HG03354 (cell line): ENCODE results near the gene ABCF2.

Experiments
- ATAC-seq: cut with Tn5 transposase; IDR thresholded peaks from one replicate; pipeline ENCODE4 v1.9.1; 2021; ENCODE audit warnings: mild to moderate bottlenecking; ENCODE audit not compliant: unreplicated experiment, poor library complexity, severe bottlenecking

ABCF2 gene

DNA sequence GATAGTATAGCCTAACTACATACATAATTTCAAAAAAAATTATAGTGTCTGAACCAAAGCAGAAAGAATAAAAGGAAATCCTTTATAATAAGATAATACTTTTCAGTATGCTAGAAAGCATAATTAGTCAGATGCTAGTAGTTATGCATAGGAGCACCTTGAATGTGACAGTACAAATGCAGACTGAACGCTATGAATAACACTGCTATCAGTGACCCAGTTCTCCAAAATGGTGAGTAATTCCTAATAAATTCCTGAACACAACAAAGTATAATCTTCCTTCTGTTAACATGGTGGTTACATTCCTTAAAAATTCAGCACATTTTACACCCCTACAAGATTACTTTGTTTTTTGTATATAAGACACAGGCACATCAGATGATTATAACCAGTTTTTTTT is 4.1 kb upstream of the ABCF2 start:
- ATAC-seq: no peak

DNA sequence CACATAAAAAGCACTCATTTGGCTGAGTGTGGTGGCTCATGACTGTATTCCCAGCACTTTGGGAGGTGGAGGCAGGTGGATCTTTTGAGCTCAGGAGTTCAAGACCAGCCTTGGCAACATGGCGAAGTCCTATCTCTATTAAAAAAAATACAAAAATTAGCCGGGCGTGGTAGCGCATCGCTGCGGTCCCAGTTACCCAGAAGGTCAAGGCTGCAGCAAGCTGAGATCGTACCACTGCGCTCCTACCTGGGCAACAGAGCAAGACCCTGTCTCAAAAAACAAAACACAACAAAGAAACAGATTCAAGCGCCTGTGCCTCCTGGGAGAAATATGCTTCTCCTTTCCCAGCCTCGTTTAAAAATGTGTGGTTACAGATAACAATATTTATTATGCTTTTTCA is 2.2 kb upstream of the ABCF2 start:
- no peak for ATAC-seq

DNA sequence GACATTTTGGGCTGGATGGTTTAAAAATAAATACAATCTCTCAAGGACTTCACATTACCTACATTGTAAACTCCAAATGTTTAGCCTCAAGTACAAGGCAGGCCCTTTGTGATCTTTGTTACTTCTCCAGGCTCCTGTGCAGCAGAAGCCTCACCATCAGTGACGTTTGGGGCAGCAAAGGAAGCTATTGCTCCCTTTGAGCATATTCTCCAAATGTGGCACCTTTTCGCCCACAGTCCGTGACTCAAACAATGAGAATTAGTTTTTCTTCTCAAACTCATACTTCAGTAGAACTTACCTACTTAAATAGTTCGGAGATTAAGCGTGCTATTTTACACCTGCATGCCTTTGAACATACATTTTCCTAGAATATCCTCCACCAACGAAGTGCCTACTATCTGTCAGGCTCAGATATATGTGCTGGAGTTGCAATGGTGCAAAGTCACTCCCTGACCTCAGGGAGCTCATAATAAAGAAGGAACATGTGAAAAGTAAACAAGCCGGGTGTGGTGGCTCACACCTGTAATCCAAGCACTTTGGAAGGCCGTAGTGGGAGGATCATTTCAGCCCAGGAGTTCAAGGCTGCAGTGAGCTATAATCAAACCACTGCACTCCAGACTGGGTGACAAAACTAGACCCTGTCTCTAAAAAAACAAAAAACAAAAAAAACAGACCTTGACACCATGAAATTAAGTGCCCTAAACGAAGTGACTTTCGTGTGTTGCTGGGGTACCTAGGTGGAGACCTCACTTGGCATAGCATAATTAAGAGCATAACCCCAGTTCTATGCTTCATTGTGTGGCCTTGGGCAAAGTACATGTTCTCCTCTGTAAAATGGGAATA is 1.2 kb upstream of the ABCF2 start:
- ATAC-seq: no peak

DNA sequence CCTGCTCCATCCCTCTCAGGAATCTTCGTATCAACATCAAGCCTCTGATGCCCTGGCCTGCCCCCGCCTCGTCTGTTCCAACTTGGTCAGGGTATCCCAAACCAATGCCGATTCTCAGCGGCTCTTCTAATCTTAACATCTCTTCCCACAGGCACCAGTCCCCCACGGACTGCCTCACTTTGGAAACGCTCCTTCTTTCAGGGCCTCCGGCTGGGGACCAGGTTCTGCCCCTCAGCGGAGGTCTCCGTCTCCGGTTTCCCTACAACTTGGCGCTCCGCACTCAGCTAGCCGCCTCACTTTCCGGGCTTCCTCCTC is 488 bp downstream of the ABCF2 start:
- ATAC-seq: peak; percentile 12

DNA sequence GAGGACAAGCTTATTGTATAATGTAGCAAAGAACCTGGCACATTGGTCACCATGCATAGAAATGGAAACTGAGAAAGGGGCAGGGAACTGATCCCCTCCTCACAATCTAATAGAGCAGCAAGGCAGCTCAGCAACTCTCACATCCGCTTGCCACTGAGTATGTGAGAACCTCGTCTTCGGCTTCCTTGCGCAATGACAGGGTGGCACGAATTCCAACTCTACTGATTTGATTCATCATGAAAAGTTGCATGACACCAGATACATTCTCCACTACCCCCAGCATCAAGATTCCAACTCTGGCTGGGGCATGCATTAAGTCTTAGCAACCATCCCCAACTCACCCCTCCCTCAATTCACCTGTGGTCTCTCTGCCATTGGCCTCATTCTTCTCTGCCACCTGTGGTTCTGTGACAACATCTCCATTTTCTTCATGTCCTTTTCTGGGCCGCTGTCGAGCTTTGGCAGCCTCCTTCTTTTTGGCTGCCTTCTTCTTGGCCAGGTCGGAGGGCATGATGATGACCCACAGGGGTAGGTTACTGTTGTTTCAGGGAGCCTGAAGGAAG is 976 bp downstream of the ABCF2 start:
- ATAC-seq: no peak

DNA sequence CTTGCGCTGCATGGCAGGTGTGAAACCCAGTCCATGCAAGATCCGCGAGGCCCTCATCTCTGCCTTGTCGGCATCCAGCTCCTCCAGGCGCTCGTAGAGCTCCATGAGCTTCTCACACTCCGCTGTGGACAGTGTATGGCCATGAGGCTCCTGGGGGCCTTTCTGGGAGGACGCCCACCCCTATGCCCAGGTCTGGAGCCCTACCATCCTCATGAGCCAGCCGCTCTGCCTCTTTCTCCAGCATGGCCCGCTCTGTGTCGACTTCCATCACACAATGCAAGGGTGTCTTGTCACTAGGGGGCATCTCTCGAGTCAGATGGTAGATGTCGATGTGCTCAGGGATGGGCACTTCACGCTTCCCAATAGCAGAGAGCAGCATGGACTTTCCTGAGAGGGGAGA is 3.3 kb downstream of the ABCF2 start:
- no peak for ATAC-seq

DNA sequence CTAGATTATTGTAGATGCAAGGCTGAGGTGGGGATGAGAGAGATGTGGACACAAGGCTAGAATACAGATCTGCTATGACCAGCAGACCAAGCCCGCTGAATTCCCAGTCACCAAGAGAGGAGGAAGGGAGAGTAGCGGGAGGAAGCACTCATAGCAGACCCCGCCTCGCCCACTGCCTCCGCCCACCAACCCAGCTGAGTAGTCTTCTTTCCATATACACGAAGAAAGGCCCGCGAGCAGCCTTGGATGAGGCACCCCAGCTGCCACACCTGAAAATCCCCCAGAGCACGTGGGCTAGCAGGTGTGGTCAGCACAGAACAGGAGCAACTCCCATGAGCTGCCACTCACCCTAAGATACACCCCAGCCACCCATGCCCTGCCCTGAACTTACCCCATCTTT is 8.8 kb downstream of the ABCF2 start:
- no peak for ATAC-seq

DNA sequence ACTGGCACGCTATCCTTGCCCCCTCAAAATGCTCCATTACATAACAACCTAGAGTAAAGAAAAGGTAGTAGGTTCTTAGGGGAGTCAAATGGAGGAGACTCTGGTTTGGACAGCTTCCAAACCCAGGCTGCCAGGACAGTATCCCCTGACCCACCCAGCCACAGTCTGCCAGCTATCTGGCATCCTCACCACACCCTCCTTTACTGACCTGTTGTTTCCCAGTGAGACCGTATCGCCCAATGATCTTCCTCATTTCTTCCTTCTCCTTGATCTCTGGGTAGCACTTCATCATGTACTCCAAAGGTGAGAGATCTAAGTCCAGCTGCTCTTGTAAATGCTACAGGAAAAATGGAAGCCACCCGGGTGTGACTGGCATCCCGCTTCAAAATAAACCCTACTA is 11.6 kb downstream of the ABCF2 start:
- ATAC-seq: no peak

DNA sequence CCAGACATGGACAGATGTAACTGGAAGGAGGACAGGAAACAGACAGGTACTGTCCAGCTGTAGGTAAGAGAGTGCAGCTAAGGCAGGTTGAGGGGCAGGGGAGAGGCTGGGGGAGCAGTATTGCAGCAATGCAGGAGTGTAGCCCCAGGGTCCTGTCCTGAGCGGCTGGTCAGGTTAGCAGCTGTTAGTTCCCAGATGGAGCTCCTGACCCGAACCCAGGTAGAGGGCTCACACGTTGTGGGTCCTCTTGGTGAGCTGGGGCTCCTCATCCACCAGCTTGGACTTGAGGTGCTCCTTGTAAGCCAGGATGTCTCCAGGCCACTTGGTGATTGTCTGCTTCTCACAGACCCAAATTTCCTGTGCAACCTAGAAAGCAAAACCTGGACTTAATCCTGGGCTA is 13.2 kb downstream of the ABCF2 start:
- no peak for ATAC-seq

DNA sequence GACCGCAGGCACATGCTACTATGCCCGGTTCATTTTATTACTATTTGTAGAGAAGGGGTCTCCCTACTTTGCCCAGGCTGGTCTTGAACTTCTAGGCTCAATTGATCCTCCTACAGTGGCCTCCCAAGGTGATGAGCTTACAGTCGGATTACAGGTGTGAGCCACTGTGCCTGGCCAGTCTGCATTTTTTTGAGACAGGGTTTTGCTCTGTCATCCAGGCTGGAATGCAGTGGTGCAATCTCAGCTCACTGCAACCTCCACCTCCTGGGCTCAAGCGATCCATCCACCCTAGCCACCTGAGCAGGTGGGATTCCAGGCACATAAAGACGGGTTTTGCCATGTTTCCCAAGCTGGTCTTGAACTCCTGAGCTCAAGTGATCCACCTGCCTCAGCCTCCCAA is 14.4 kb downstream of the ABCF2 start:
- ATAC-seq: no peak

DNA sequence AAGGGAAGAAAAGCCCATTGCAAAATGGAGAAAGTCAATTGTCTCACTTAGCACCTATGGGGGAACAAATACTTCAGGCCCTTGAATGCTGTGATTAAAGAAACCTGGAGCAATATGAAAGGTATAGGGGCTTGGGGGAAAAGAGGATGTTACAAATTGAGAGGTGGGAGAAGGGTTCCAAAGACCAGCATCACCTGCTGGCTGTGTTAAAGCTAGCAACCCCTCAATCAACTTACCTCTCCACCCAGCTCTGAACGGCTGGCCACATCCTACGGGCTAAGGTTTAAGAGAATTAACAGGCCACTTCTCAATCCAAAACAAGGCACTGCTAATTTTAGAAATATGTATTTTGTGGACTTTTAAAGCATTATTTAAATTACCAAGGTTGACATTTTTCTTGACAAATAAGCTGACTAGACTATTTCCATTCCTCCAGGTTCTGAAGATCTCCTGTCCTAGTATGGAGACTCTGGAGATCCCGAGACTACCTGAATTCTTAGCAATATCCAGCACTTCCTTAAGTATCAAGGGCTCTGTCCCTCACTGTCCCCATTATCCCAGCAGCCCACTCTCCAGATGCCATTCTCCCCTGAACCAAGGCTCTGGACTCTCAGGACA is 15.7 kb downstream of the ABCF2 start:
- no peak for ATAC-seq

DNA sequence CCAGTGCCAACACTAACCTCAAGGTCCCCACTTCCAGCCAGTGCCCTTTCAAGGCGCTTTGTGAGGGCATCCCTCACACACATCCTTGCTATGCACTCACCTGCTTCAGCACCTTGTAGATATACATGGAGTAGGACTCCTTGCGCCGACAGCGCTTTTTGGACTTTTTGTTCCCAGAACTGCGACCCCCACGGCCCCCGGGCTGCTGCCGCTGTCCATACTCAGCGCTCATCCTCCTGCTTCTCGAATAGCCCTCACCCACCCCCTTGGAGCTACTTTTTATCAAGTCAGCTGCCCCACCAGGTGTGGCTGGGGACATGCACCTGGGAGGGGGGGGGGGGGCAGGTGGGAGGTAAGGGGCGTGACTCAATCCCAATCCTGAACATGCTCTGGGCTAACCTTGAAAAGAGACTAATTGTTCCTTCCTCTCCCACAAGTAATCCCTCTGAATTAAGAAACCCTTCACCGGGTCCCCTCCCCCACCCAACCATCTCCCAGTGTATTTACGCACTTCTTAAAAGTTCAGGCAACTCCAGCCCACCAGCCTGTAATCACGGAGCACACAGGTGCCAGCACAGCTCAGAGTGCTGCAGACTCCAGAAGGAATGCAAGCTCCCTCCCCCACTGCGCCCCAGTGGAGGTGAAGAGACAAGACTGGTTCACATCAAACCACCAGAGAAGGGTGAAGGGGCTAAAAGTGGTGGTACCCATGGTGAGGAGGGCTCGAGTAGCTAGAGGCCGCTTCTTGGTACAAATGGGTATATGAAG is 16.7 kb downstream of the ABCF2 start, which contains the start of gene H2BK1:
Gene H2BK1, minus strand, starts transcription at position 402 of the 768 bp plus-strand sequence. Its CDS starts 170 bp downstream, at position 232.
- no peak for ATAC-seq

DNA sequence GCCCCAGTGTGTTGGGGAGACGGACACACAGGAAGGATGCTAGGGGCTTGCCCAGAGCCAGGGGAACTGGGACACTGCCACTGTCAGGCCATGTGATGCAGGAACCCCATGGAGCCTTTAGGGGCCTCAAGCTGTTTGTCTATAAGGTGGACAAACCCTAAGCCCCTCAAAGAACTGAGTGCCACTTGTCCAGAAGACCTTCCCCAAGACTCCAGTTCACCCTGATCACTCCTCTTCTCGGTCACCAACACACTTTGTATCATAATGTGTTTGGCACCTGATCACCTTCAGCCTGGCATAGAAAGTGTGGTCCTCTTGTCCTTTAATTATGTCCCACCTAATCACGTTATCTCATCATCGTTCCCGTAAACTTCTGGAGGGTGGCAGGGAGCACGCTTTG is 17.4 kb downstream of the ABCF2 start:
- ATAC-seq: no peak

DNA sequence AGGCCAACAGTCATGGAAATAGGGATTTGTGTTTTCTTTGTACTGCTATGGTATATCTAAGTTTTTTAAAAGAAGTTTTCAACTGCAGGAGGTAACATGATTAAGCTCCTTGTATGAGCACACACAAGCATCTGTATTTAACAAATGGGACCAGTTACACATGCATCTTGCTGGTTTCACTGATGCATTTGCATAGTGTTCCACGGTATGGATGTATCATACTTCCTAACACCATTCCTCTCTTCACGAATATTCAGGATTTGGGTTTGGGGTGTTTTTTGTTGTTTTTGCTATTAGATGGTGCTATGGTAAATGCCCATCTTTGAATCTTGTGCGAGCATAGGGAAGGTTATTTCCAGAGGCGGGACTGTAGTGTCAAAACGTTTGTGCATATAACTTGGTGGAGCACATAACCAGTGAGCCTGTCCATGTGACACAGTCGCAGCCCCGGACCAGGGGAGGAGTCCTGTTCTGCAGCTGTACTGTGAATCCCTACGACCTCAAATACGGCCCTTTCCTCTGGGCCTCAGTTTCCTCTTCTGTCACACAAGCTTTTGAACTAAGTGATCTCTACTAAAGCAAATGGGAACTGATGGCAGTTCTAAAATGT is 18.6 kb downstream of the ABCF2 start:
- ATAC-seq: no peak

DNA sequence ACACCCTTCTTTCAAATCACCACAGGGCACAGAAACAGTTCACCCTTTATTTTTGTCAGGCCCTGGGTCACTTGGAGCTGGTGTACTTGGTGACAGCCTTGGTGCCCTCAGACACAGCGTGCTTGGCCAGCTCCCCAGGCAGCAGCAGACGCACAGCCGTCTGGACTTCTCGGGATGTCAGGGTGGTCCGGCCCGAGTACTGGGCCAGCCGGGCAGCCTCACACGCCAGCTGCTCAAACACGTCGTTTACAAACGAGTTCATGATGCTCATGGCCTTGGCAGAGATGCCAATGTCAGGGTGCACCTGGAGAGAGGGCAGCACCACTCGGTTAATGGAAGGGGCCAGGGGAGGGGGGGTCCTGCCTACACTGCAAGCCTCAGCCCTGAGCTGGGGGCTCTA is 19.2 kb downstream of the ABCF2 start:
- no peak for ATAC-seq

DNA sequence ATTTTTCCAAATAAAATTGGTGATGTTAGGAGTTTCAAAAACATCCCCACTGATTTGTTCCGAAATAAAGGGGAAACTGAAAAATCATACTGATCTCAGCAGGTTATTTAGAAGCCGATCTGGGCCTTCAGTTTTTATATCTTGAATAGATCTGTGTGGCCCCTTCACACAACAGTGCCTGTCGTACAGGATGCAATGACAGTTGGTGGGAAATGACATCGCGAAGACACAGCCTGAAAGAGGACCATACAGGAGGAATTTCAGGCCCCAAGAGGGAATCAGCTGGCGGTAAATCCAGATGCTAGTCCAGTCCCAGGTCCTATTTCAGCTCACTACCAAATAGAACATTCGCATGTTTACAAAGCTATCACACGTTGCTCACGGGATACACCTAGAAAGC is 19.7 kb downstream of the ABCF2 start:
- no peak for ATAC-seq

DNA sequence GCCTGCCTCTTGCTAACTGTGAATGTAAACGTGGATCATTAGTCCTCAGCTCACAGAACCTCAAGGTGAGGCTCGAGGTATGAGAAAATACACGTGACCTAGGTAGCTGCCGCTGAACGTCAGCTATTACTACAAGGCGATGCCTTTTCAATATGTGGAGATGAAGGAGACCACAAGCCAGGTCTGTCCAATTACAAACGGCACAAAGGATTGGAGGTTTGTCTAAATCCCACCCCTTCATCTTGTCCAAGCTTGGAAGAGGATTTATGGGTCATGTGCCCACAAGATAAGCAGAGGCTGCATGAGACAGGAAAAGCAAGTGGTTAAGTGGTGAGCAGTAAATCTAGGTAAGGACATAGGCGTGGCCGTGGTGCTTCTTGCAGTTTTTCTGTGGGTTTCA is 20.1 kb downstream of the ABCF2 start:
- ATAC-seq: no peak

DNA sequence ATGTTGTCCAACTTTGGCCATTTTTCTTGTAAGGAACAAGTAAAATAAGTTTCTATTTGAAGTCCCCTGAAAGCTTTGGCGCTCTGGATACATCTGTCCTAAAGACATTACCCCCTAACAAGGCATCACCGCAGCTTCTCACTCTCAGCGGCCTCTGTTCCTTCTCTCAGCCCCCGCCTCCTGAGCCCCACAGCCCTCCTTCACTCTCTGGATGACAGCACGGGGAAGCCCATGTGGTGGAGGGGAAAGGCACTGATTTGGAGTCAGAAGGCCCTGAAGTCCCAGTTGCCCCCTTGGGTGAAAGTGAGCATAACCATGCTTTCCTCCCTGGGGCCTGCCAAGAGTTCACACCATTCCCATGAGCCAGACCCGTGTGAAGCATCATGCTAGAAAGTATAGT is 21.3 kb downstream of the ABCF2 start:
- no peak for ATAC-seq

DNA sequence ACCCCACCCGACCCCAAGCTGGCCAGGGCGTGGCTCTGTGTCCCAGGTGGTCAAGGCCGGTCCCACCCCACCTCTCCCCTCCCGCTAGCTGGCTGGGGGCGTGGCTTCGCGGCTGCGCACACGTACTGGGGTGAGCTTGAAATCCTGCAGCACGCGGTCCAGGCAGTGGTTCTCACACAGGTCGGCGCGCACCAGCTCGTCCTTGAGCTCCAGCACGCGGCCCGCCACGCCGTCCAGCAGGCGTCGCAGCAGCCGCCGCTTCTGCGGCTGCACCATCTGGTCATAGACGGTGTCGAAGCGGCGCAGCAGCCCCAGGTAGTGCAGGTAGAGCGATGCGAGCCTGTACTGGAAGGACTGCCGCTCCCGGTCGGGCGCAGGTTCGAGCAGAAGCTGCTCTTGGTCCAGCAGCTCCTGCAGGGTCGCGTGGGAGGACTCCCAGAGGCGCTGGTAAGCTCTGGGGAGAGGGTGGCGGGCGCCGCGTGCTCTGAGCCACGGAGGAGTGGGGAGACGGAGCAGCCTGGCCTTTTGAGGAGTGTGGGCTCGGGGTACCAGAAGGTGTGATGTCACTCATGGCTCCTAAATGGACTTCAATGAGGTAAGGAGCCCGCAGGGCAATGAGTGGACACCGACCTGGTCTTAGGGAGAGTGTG is 22.5 kb downstream of the ABCF2 start:
- no peak for ATAC-seq

DNA sequence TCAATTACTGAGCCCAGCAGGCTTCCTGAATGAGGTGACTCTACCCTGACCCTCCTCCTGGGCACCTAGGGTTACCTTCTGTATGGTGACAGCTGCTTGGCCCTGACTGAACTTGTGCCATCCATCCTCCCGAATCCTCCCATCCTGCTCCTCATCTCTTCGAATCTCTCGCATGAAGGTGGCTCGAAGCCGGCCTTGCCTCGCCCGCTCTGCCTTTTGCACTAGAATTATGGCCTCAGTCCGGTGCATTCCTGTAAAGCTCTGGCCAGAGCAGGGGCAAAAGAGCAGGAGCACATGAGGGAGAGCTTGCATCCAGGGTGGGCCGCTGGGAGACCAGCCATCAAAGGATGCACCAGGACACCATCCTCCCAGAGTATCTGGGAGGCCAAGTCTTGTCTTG is 24.2 kb downstream of the ABCF2 start:
- no peak for ATAC-seq
